BE2C (cell line): ENCODE results near the gene CLCN4.
A peak's percentile ranks its signal among the peaks of the same experiment; 100 is the strongest.

Experiments used
- DNase-seq: peaks from one replicate; pipeline ENCODE4 v3.0.0-alpha.2; 2020
- H3K27me3 ChIP-seq: fragments of 250-450 bp; sonication (Bioruptor Pico); 2 replicates; pipeline ENCODE4 v1.5.1; 2020; ENCODE audit warnings: mild to moderate bottlenecking
- H3K36me3 ChIP-seq: fragments of 250-450 bp; sonication (Bioruptor Pico); 2 replicates; pipeline ENCODE4 v1.5.1; 2020; ENCODE audit warnings: mild to moderate bottlenecking
- H3K4me1 ChIP-seq: fragments of 250-450 bp; sonication (Bioruptor Pico); 2 replicates; pipeline ENCODE4 v1.5.1; 2020
- H3K4me3 ChIP-seq: 2 replicates; pipeline ENCODE4 v1.5.1; 2011; ENCODE audit warnings: low read depth, low read length
- H3K9me3 ChIP-seq: fragments of 250-450 bp; sonication (Bioruptor Pico); 2 replicates; pipeline ENCODE4 v1.5.1; 2020
- CTCF ChIP-seq: IDR thresholded peaks from 2 replicates; pipeline ENCODE4 v1.5.1; 2012; ENCODE audit warnings: mild to moderate bottlenecking, low read depth, low read length

CLCN4 gene

GRCh38 chrX:10187421-10187820, 30.6 kb downstream of the CLCN4 start:
- Histone ChIP-seq H3K4me3 (no peak overlapping the region), H3K27me3 (no peaks in the 10 kb centered on the region), H3K4me1 (no peaks in the 10 kb centered on the region; the same call in 1 of the 2 replicates), H3K9me3 (no peaks in the 10 kb centered on the region), H3K36me3 (no peaks in the 10 kb centered on the region)
- TF ChIP-seq CTCF, result no peak
- DNase-seq, result no peak

- peak overlapping the region; percentile 55 for H3K4me3 ChIP-seq
- DNase-seq, result peak; percentile 65
- peak; percentile 65 for TF ChIP-seq CTCF
These were observed 32.8 kb downstream of the CLCN4 start for GRCh38 chrX:10189317-10190268.

GRCh38 chrX:10190367-10190766, 33.6 kb downstream of the CLCN4 start:
- Histone ChIP-seq H3K36me3 (no peaks in the 10 kb centered on the region), H3K9me3 (no peaks in the 10 kb centered on the region), H3K27me3 (no peaks in the 10 kb centered on the region), H3K4me1 (no peaks in the 10 kb centered on the region; the same call in 1 of the 2 replicates), H3K4me3 (peak overlapping the region; percentile 55)
- DNase-seq, result peak; percentile 47
- peak; percentile 66 for TF ChIP-seq CTCF

More at GRCh38 chrX:10189317-10190268, 32.8 kb downstream of the CLCN4 start:
- Histone ChIP-seq H3K27me3 (no peaks in the 10 kb centered on the region), H3K9me3 (no peaks in the 10 kb centered on the region), H3K36me3 (no peaks in the 10 kb centered on the region), H3K4me1 (no peaks in the 10 kb centered on the region; the same call in 1 of the 2 replicates)

GRCh38 chrX:10193587-10193986, 36.8 kb downstream of the CLCN4 start:
- Histone ChIP-seq H3K9me3 (no peaks in the 10 kb centered on the region), H3K36me3 (no peaks in the 10 kb centered on the region), H3K4me1 (no peaks in the 10 kb centered on the region; the same call in 1 of the 2 replicates), H3K4me3 (no peak overlapping the region), H3K27me3 (no peaks in the 10 kb centered on the region)
- no peak for TF ChIP-seq CTCF
- no peak for DNase-seq

GRCh38 chrX:10195425-10195824, 38.6 kb downstream of the CLCN4 start:
- no peak for TF ChIP-seq CTCF
- no peaks in the 10 kb centered on the region for H3K4me1 ChIP-seq
- no peaks in the 10 kb centered on the region for H3K27me3 ChIP-seq
- no peaks in the 10 kb centered on the region for H3K36me3 ChIP-seq
- no peak for DNase-seq
- H3K4me3 ChIP-seq, result no peak overlapping the region
- H3K9me3 ChIP-seq, result no peaks in the 10 kb centered on the region

GRCh38 chrX:10195947-10196346, 39.2 kb downstream of the CLCN4 start:
- H3K4me1 ChIP-seq, result no peaks in the 10 kb centered on the region
- H3K4me3 ChIP-seq, result no peak overlapping the region
- H3K27me3 ChIP-seq, result no peaks in the 10 kb centered on the region
- TF ChIP-seq CTCF, result no peak
- H3K36me3 ChIP-seq, result no peaks in the 10 kb centered on the region
- DNase-seq, result no peak
- no peaks in the 10 kb centered on the region for H3K9me3 ChIP-seq
